ENCODE measurements around the gene CNN2. TPM values are rescaled to one million over a fixed set of nuclear protein-coding genes. Genes with fewer than 3 reads are reported as not detected.
A peak's percentile ranks its signal among the peaks of the same experiment; 100 is the strongest.

CNN2 gene
- total RNA-seq, 1 experiment from 2014 or later, result 524 TPM

DNA sequence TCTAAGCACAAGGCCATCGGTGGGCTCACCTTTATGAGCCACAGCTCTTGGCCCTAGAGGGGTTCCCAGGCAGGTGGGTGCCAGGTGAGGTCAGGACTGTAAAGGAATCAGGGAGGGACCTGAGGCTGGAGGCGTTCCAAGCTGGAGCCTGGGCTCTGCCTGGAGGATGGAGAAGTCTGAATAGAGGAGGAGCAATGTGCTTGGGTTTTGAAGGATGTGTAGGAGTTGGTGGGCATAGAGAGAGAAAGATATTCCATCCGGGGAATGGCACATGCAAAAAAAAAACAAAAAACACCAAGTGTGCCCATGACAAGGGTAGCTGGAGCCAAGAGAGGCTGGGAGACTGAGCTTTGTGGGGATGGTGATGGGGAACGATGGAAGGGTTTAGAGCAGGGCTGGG, 23.8 kb upstream of the CNN2 start:
- H3K27ac ChIP-seq (ENCODE audit: insufficient read length, low read depth, low read length), result no peak overlapping the region
- H3K36me3 Mint-ChIP-seq (ENCODE audit: insufficient read depth in 1 of 3, low read depth in 3 of 3), result peaks cover 0 to 13% (median 8%) of the 10 kb centered on the region in 3 experiments; a peak in 4 of 7 replicates
- no peak overlapping the region for H3T11ph ChIP-seq (ENCODE audit: low read length)
- no peak overlapping the region for H3K4me2 ChIP-seq (ENCODE audit: insufficient read depth, insufficient read length, low read length)
- no peak overlapping the region for H3K9ac ChIP-seq (ENCODE audit: extremely low read depth, insufficient read length, low read length)
- no peak overlapping the region for H3K27ac Mint-ChIP-seq
- no peak overlapping the region for H2AFZ ChIP-seq (ENCODE audit: low read length)
- no peak for DNase-seq
- H3K9me3 Mint-ChIP-seq, result no peaks in the 10 kb centered on the region; a peak in 1 of 5 replicates
- no peak overlapping the region for H3K56ac ChIP-seq (ENCODE audit: insufficient read length, low read depth, low read length)
- H2BK20ac ChIP-seq (ENCODE audit: low read depth, low read length, poor library complexity, severe bottlenecking), result no peak overlapping the region
- no peak overlapping the region for H3K23ac ChIP-seq (ENCODE audit: insufficient read length, low read depth, low read length)
- H3K4me1 Mint-ChIP-seq, result peaks cover 0 to 5% of the 10 kb centered on the region in 2 experiments; a peak in 2 of 4 replicates
- TF ChIP-seq, protein P1, sequence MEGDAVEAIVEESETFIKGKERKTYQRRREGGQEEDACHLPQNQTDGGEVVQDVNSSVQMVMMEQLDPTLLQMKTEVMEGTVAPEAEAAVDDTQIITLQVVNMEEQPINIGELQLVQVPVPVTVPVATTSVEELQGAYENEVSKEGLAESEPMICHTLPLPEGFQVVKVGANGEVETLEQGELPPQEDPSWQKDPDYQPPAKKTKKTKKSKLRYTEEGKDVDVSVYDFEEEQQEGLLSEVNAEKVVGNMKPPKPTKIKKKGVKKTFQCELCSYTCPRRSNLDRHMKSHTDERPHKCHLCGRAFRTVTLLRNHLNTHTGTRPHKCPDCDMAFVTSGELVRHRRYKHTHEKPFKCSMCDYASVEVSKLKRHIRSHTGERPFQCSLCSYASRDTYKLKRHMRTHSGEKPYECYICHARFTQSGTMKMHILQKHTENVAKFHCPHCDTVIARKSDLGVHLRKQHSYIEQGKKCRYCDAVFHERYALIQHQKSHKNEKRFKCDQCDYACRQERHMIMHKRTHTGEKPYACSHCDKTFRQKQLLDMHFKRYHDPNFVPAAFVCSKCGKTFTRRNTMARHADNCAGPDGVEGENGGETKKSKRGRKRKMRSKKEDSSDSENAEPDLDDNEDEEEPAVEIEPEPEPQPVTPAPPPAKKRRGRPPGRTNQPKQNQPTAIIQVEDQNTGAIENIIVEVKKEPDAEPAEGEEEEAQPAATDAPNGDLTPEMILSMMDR (conservative IDR thresholded peaks at IDR 0.05), result no peak
- H2BK12ac ChIP-seq (ENCODE audit: insufficient read length, low read depth, low read length), result no peak overlapping the region
- H3K14ac ChIP-seq (ENCODE audit: insufficient read depth, low read length), result no peak overlapping the region
- no peak overlapping the region for H4K8ac ChIP-seq (replicated peaks; ENCODE audit: insufficient read length, low read depth, low read length)
- H3K23me2 ChIP-seq (ENCODE audit: insufficient read length, low read depth, low read length, poor library complexity, severe bottlenecking), result peaks cover 10% of the 10 kb centered on the region
- H3K9me3 ChIP-seq (ENCODE audit: control insufficient read depth, low read depth, low read length), result no peaks in the 10 kb centered on the region
- H3K79me2 ChIP-seq (ENCODE audit: insufficient read depth, low read length), result 0 out of 2 replicates have a peak, but pooled peaks cover 2% of the 10 kb centered on the region
- no peak overlapping the region for H4K91ac ChIP-seq (ENCODE audit: insufficient read length, low read depth, low read length)
- H3K18ac ChIP-seq (ENCODE audit: insufficient read length, low read depth, low read length), result no peak overlapping the region
- peaks cover 10% of the 10 kb centered on the region for H3K27me3 ChIP-seq (ENCODE audit: insufficient read depth, low read length)
- peaks cover 38% of the 10 kb centered on the region for H3K27me3 Mint-ChIP-seq (ENCODE audit: low read depth)
- H3K79me1 ChIP-seq (ENCODE audit: insufficient read depth, low read depth, low read length, poor library complexity, severe bottlenecking), result no peaks in the 10 kb centered on the region
- no peaks in the 10 kb centered on the region for H3K4me1 ChIP-seq (ENCODE audit: insufficient read depth, low read length)
- H4K20me1 ChIP-seq (ENCODE audit: control insufficient read depth, insufficient read depth, insufficient read length), result no peaks in the 10 kb centered on the region
- H2AK5ac ChIP-seq (ENCODE audit: insufficient read length, low read length), result no peak overlapping the region
- H2BK120ac ChIP-seq (ENCODE audit: low read depth, low read length, poor library complexity, severe bottlenecking), result no peak overlapping the region
- WGBS (ENCODE audit: extremely low coverage, insufficient read length, low lambda C conversion rate), result no CpG with 5 or more reads among the region's 4 CpGs
- peak overlapping the region in 1 of 2 experiments; percentile 4; a peak in 1 of 5 replicates for H3K4me3 Mint-ChIP-seq
- H2BK15ac ChIP-seq (ENCODE audit: low read depth, low read length), result no peak overlapping the region
- no peak overlapping the region for H2BK5ac ChIP-seq (ENCODE audit: insufficient read length, low read length)
- H4K5ac ChIP-seq (ENCODE audit: insufficient read length, low read depth, low read length), result no peak overlapping the region
- no peak overlapping the region for H3K4ac ChIP-seq (ENCODE audit: low read depth, low read length)

Data from H9 (cell line).